Chondrocyte (in vitro differentiated cells): Measurements from ENCODE around the gene FFAR2. TPM values are rescaled to one million over a fixed set of nuclear protein-coding genes. Genes with fewer than 3 reads are reported as not detected.

Experiments used
- DNase-seq: peaks from one replicate; pipeline ENCODE4 v3.0.0; 2021; ENCODE audit warnings: mixed read lengths, low spot score
- H3K27ac Mint-ChIP-seq: one replicate; pipeline ENCODE4 v1.8.0; 2021; ENCODE audit warnings: mild to moderate bottlenecking, moderate library complexity, mixed read lengths; ENCODE audit not compliant: unreplicated experiment
- H3K27me3 Mint-ChIP-seq: 2 replicates; pipeline ENCODE4 v1.8.0; 2021; ENCODE audit warnings: low read depth, mixed read lengths
- H3K36me3 Mint-ChIP-seq: 2 replicates; pipeline ENCODE4 v1.8.0; 2021; ENCODE audit warnings: low read depth, mixed read lengths
- H3K4me1 Mint-ChIP-seq: 2 replicates; pipeline ENCODE4 v1.8.0; 2021; ENCODE audit warnings: low read depth, mild to moderate bottlenecking, mixed read lengths
- H3K4me3 Mint-ChIP-seq: one replicate; pipeline ENCODE4 v1.8.0; 2021; ENCODE audit warnings: mild to moderate bottlenecking, moderate library complexity, mixed read lengths; ENCODE audit not compliant: unreplicated experiment
- H3K9me3 Mint-ChIP-seq: 2 replicates; pipeline ENCODE4 v1.8.0; 2021; ENCODE audit warnings: low read depth, mixed read lengths
- total RNA-seq: library from RNA; stranded (reverse); gene quantifications from 3 replicates; pipeline ENCODE4 v1.2.1, GENCODE V29; 2021
- TF ChIP-seq, protein P1 (sequence below): fragments of 200-600 bp; sonication (generic); IDR thresholded peaks from 2 replicates; pipeline ENCODE4 v1.5.0; 2021; ENCODE audit warnings: antibody characterized with exemption, mild to moderate bottlenecking, moderate library complexity

The FFAR2 gene
- total RNA-seq, 1 donor from 2014 or later, result not detected

DNA sequence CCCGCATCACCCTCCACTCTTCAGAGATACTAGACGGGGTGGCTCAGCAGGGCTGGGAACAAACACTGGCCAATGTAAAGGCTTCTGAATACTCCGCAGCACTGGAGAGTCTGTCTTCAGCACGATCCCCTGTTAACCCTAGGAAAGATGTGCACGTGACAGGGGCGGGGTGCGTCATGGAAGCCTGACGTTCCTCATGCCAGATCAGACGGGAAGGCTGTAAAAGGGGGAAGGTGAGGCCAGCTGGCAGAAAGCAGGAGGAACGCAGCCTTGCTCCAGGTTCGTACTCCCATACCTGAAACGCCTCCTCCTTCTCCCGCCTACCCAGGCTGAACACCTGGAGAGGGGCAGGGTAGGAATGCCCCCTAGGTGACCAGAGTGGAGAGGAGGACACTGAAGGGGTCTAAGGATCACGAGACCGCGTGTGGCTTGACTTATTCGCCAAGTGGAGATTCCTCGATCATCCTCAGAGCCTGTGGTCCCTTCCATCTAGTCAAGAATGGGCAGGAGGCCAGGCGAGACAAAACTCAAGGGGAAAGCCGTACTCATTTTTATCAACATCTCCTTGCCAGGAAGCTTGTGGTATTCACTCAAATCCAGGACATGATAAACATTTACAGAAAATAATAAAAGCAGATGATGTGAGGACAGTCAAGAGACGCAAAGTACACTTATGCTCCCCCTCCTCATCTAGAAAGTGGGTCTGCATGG, 18.2 kb upstream of the FFAR2 start:
- H3K4me1 Mint-ChIP-seq, result no peaks in the 10 kb centered on the region
- TF ChIP-seq, protein P1, sequence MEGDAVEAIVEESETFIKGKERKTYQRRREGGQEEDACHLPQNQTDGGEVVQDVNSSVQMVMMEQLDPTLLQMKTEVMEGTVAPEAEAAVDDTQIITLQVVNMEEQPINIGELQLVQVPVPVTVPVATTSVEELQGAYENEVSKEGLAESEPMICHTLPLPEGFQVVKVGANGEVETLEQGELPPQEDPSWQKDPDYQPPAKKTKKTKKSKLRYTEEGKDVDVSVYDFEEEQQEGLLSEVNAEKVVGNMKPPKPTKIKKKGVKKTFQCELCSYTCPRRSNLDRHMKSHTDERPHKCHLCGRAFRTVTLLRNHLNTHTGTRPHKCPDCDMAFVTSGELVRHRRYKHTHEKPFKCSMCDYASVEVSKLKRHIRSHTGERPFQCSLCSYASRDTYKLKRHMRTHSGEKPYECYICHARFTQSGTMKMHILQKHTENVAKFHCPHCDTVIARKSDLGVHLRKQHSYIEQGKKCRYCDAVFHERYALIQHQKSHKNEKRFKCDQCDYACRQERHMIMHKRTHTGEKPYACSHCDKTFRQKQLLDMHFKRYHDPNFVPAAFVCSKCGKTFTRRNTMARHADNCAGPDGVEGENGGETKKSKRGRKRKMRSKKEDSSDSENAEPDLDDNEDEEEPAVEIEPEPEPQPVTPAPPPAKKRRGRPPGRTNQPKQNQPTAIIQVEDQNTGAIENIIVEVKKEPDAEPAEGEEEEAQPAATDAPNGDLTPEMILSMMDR, result no peak
- DNase-seq, result peak; percentile 48
- H3K9me3 Mint-ChIP-seq, result peaks cover 12% of the 10 kb centered on the region
- H3K36me3 Mint-ChIP-seq, result peaks cover 4% of the 10 kb centered on the region
- peaks cover 14% of the 10 kb centered on the region for H3K27me3 Mint-ChIP-seq
- H3K27ac Mint-ChIP-seq, result no peak overlapping the region
- no peak overlapping the region for H3K4me3 Mint-ChIP-seq

DNA sequence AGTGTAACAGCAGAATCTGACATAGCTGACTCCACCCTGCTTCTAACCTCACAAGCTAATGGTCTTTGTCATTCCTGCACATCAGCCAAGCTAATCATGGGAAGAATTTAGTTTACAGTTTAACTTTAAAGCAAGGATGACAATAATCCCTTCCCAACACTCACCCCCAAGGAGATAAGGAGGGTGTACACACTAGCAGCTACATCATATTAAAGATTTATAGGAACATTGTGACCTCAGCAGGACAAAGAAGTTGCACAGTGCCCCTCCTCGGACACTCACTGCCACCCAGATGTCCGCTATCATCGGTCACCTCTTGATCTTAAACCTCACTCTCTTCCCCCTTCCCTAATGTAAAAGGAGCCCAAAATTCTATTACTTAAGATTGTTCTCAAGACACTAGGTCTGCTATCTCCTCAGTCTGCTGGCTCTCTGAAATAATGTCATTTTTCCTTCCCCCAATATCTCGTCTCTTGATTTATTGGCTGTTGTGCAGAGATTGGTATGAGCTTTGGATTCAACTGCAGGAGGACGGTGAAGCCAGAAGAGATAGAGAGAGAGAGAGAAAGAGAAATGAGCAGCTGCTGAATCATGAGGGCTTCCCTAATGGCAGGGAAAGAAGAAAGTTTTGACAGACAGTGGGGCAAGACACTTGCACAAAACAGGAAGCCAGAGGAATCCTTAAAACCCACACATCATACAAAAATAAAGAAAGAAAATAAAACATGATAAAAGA, 17.5 kb upstream of the FFAR2 start:
- TF ChIP-seq, protein P1, result no peak
- DNase-seq, result no peak
- Mint-ChIP-seq H3K36me3 (peaks cover 4% of the 10 kb centered on the region), H3K27me3 (peaks cover 12% of the 10 kb centered on the region), H3K4me3 (no peak overlapping the region), H3K4me1 (no peaks in the 10 kb centered on the region), H3K9me3 (peaks cover 12% of the 10 kb centered on the region), H3K27ac (no peak overlapping the region)

DNA sequence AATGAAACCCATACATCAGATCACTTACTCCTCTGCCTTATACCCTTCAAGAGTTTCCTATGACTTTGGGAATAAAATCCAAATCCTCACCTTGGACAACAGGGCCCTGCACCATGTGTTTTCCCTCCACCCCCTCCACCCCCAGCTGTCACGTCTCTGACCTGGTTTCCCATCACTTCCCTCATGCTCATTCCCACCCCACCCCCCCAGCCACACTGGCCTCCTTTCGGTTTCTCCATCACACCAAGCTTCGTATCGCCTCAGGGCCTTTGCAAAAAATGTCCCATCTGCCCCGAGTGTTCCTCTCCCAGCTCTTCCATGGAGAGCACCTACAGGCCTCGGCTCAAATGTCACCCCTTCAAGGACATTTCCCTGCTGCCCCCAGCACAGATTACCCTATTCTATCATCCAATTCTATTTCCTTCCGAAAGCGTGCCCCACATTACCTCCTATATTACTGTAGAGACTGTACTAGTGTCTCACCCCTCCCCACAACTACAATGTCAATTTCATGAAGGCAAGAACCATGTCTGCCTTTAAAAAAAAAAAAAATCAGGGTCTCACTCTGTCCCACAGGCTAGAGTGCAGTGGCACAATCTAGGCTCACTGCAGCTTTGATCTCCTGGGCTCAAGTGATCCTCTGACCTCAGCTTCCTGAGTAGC, 16.8 kb upstream of the FFAR2 start:
- Mint-ChIP-seq H3K27me3 (peaks cover 17% of the 10 kb centered on the region), H3K4me3 (no peak overlapping the region), H3K9me3 (peaks cover 12% of the 10 kb centered on the region), H3K27ac (no peak overlapping the region), H3K36me3 (peaks cover 4% of the 10 kb centered on the region), H3K4me1 (peaks cover 3% of the 10 kb centered on the region)
- DNase-seq, result no peak
- TF ChIP-seq, protein P1, result no peak

DNA sequence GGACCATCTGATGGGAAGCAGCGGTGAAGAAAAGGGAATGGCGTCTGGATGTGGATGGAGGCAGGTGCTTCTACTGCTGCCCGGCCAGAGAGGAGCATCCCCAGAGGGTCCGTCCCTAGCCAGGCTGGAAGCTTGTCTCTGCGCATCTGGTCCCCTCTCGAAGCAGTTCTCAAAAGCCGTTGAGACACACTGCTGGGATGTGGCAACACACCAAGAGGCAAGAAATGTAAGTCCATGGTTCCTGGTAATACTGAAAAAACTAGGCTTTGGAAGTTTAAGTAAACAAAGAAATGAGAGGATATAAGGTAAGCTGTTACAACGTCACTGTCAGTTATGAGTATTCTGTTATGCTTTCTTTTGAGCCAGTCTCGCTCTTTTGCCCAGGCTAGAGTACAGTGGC, 15.1 kb upstream of the FFAR2 start:
- DNase-seq, result no peak
- Mint-ChIP-seq H3K36me3 (peaks cover 4% of the 10 kb centered on the region), H3K4me1 (peaks cover 9% of the 10 kb centered on the region), H3K4me3 (no peak overlapping the region), H3K9me3 (peaks cover 12% of the 10 kb centered on the region), H3K27ac (no peak overlapping the region), H3K27me3 (peaks cover 20% of the 10 kb centered on the region)
- TF ChIP-seq, protein P1, result no peak

DNA sequence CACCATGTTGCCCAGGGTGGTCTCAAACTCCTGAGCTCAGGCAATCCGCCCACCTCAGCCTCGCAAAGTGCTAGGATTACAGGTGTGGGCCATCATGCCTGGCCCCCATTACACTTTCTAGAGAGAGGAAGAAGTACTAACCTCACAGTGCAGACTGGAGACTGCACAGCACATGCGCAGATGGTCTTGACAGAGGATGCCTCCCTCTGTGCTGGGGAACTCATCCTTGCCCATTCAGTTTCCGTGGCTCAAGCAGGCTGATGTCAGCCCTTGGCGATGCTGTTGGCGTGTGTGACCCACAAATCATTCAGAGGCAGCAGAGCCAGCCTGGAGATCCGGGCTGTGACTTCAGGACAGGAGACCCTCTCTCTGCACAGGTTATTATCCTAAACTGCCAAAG, 14.6 kb upstream of the FFAR2 start:
- H3K4me1 Mint-ChIP-seq, result peaks cover 9% of the 10 kb centered on the region
- H3K27ac Mint-ChIP-seq, result no peak overlapping the region
- peaks cover 22% of the 10 kb centered on the region for H3K27me3 Mint-ChIP-seq
- TF ChIP-seq, protein P1, result no peak
- H3K36me3 Mint-ChIP-seq, result peaks cover 4% of the 10 kb centered on the region
- DNase-seq, result no peak
- peaks cover 12% of the 10 kb centered on the region for H3K9me3 Mint-ChIP-seq
- no peak overlapping the region for H3K4me3 Mint-ChIP-seq
